SK-N-SH (cell line): Measurements from ENCODE around the gene DYNC2H1. TPM values are rescaled to one million over a fixed set of nuclear protein-coding genes. Genes with fewer than 3 reads are reported as not detected.
A peak's percentile ranks its signal among the peaks of the same experiment; 100 is the strongest.

ENCODE experiments used
- CTCF ChIA-PET: fragments of 300-600, 350-600 bp; formaldehyde crosslinking; extraction: SDS; loops from one replicate; lab custom pipeline; 2021; lab: Yijun Ruan, JAX
- POLR2A ChIA-PET: fragments of 350-600 bp; sonication (Branson Sonifier 250); formaldehyde crosslinking; extraction: SDS; loops from one replicate; lab custom pipeline; 2020; ENCODE audit warnings: antibody characterized with exemption, inconsistent platforms; lab: Yijun Ruan, JAX
- DNase-seq: peaks from one replicate; pipeline ENCODE4 v3.0.0; 2012
- H2AFZ ChIP-seq: fragments of 200-600 bp; sonication (generic); 2 replicates; pipeline ENCODE4 v1.8.1; 2016; ENCODE audit warnings: antibody characterized with exemption, mild to moderate bottlenecking, low read depth
- H3F3A ChIP-seq: fragments of 200-600 bp; sonication (generic); replicated peaks from 2 replicates; pipeline ENCODE3; 2016; ENCODE audit warnings: antibody characterized with exemption, mild to moderate bottlenecking; ENCODE audit not compliant: insufficient read depth
- H3K27ac ChIP-seq, 2 experiments: fragments of 200-500 bp in 1 of 2; fragments of 200-600 bp in 1 of 2; sonication (Bioruptor generic) in 1 of 2; sonication (generic), shearing (Covaris generic) in 1 of 2; 2 replicates each; pipeline versions ENCODE4 v1.5.1 to v1.6.1; 2014 to 2016; ENCODE audit warnings: low read depth in 2 of 2, inconsistent platforms in 1 of 2, low read length in 1 of 2, mild to moderate bottlenecking in 1 of 2, mixed read lengths in 1 of 2
- H3K27me3 ChIP-seq: fragments of 200-600 bp; sonication (generic), shearing (Covaris generic); 2 replicates; pipeline ENCODE4 v1.6.1; 2016; ENCODE audit warnings: mixed run types; ENCODE audit not compliant: insufficient read depth
- H3K36me3 ChIP-seq, 2 experiments: fragments of 200-500 bp in 1 of 2; fragments of 200-600 bp in 1 of 2; sonication (Bioruptor generic) in 1 of 2; sonication (generic) in 1 of 2; replicated peaks in 1 of 2; 2 replicates each; pipeline versions ENCODE3 to v1.5.1; 2014 to 2016; ENCODE audit warnings: low read length in 1 of 2, mild to moderate bottlenecking in 1 of 2; ENCODE audit not compliant: insufficient read depth in 2 of 2, control insufficient read depth in 1 of 2
- H3K4me1 ChIP-seq, 2 experiments: fragments of 200-500 bp in 1 of 2; fragments of 200-600 bp in 1 of 2; sonication (Bioruptor generic) in 1 of 2; sonication (generic), shearing (Covaris generic) in 1 of 2; 2 replicates each; pipeline versions ENCODE4 v1.5.1 to v1.6.1; 2014 to 2016; ENCODE audit warnings: low read depth in 1 of 2, low read length in 1 of 2, mixed run types in 1 of 2; ENCODE audit not compliant: insufficient read depth in 2 of 2, control insufficient read depth in 1 of 2
- H3K4me2 ChIP-seq: fragments of 200-600 bp; sonication (generic), shearing (Covaris generic); 2 replicates; pipeline ENCODE4 v1.6.1; 2017; ENCODE audit warnings: mixed run types
- H3K4me3 ChIP-seq, 2 experiments: fragments of 200-500 bp in 1 of 2; fragments of 200-600 bp in 1 of 2; sonication (Bioruptor generic) in 1 of 2; sonication (generic), shearing (Covaris generic) in 1 of 2; 2 replicates each; pipeline versions ENCODE4 v1.5.1 to v1.8.1; 2014 to 2016; ENCODE audit warnings: low read depth in 2 of 2, inconsistent platforms in 1 of 2, low read length in 1 of 2, mild to moderate bottlenecking in 1 of 2, mixed read lengths in 1 of 2, moderate library complexity in 1 of 2
- H3K79me2 ChIP-seq: fragments of 200-600 bp; sonication (generic); 2 replicates; pipeline ENCODE4 v1.8.1; 2017; ENCODE audit warnings: mild to moderate bottlenecking; ENCODE audit not compliant: insufficient read depth
- H3K9ac ChIP-seq: fragments of 200-600 bp; sonication (generic); 2 replicates; pipeline ENCODE4 v1.6.1; 2017; ENCODE audit warnings: mixed run types
- H3K9me2 ChIP-seq: fragments of 200-600 bp; sonication (generic); 2 replicates; pipeline ENCODE4 v1.6.1; 2017; ENCODE audit warnings: mixed run types
- H3K9me3 ChIP-seq: fragments of 200-600 bp; sonication (generic); 2 replicates; pipeline ENCODE4 v1.6.1; 2017; ENCODE audit warnings: mixed run types, mild to moderate bottlenecking, moderate library complexity
- H4K20me1 ChIP-seq: fragments of 200-600 bp; sonication (generic); 2 replicates; pipeline ENCODE4 v1.6.1; 2017; ENCODE audit warnings: mild to moderate bottlenecking, mixed run types; ENCODE audit not compliant: insufficient read depth
- ELF1 ChIP-seq: IDR thresholded peaks from 2 replicates; pipeline ENCODE4 v1.4.0; 2012
- EP300 ChIP-seq, 2 experiments: IDR thresholded peaks; 2 replicates each; pipeline versions ENCODE4 v1.4.0 to v1.6.1; 2012; ENCODE audit warnings: borderline replicate concordance in 1 of 2, low read depth in 1 of 2, low read length in 1 of 2
- FOSL2 ChIP-seq: IDR thresholded peaks from 2 replicates; pipeline ENCODE4 v1.4.0; 2012; ENCODE audit warnings: low read depth, mild to moderate bottlenecking, moderate library complexity, borderline replicate concordance
- FOXM1 ChIP-seq: IDR thresholded peaks from 2 replicates; pipeline ENCODE4 v1.4.0; 2012; ENCODE audit warnings: low read depth, mild to moderate bottlenecking
- JUND ChIP-seq: IDR thresholded peaks from 2 replicates; pipeline ENCODE4 v1.4.0; 2012
- MXI1 ChIP-seq: IDR thresholded peaks from 2 replicates; pipeline ENCODE4 v1.6.1; 2012; ENCODE audit warnings: mild to moderate bottlenecking, low read depth, low read length, improper control_type of control experiment
- NRF1 ChIP-seq: IDR thresholded peaks from 2 replicates; pipeline ENCODE4 v1.6.1; 2012; ENCODE audit warnings: low read depth, mild to moderate bottlenecking, low read length
- RAD21 ChIP-seq: IDR thresholded peaks from 2 replicates; pipeline ENCODE4 v1.6.1; 2012; ENCODE audit warnings: mild to moderate bottlenecking, low read length
- RFX5 ChIP-seq: IDR thresholded peaks from 2 replicates; pipeline ENCODE4 v1.6.1; 2012; ENCODE audit warnings: mild to moderate bottlenecking, improper control_type of control experiment, low read length
- RXRA ChIP-seq: IDR thresholded peaks from 2 replicates; pipeline ENCODE4 v1.4.0; 2012; ENCODE audit warnings: low read depth, mild to moderate bottlenecking, borderline replicate concordance
- SIN3A ChIP-seq: IDR thresholded peaks from 2 replicates; pipeline ENCODE4 v1.6.1; 2012; ENCODE audit warnings: low read depth, mild to moderate bottlenecking, low read length, moderate library complexity, borderline replicate concordance
- SMC3 ChIP-seq: IDR thresholded peaks from 2 replicates; pipeline ENCODE4 v1.6.1; 2012; ENCODE audit warnings: low read depth, low read length, improper control_type of control experiment
- WGBS: methylation state at CpG from one replicate; pipeline ENCODE4 v1.1.6; 2017; ENCODE audit warnings: low lambda C conversion rate; 5-methylcytosine and 5-hydroxymethylcytosine counted together
- polyA plus RNA-seq, 3 experiments: library from polyadenylated mRNA; depleted of rRNA; stranded (reverse); fragments of >200 nt; gene quantifications; 2 replicates each; pipeline ENCODE4 v1.2.3, GENCODE V29; 2012
- TF ChIP-seq, protein P1 (sequence below): IDR thresholded peaks from 2 replicates; pipeline ENCODE4 v1.4.0; 2012; ENCODE audit warnings: low read depth, borderline replicate concordance
- TF ChIP-seq, protein P2 (sequence below): fragments of 150-350 bp; IDR thresholded peaks from 2 replicates; pipeline ENCODE4 v1.6.1; 2017; ENCODE audit warnings: antibody characterized with exemption, low read length, low read depth, borderline replicate concordance
- TF ChIP-seq, protein P3 (sequence below): IDR thresholded peaks from 2 replicates; pipeline ENCODE4 v1.4.0; 2012; ENCODE audit warnings: low read depth
- TF ChIP-seq, protein P4 (sequence below): fragments of 150-350 bp; IDR thresholded peaks from 2 replicates; pipeline ENCODE4 v1.6.1; 2016; ENCODE audit warnings: mild to moderate bottlenecking, low read depth, low read length

The DYNC2H1 gene
- polyA plus RNA-seq, 1 of the 3 experiments (the other 2 are of a cell fraction): 15.3 TPM

DNA sequence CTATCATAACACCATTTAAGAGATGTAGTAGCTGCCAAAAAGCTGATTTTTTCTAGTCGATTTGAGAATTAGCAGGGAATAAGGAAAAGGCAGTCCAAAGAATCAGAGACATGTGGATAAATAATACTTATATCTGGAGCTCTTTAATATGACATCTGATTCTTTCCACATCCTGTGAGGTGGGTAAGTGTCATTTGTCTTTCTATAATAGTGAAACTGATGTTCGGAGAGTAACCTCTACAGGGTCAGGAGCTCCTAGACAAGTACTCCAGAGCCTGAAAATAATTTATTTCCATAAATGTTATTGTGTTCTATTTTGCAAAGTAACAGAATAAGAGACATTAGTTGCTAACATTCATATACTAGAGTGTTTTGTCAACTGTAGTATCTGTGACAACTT lies 367.6 kb downstream of the DYNC2H1 start:
- Histone ChIP-seq H3K4me1 (peaks cover 9 to 21% of the 10 kb centered on the region in 2 experiments; a peak in 2 of 4 replicates), H3K9me2 (no peaks in the 10 kb centered on the region), H3K27me3 (no peaks in the 10 kb centered on the region), H3K4me3 (no peak overlapping the region), H3K9me3 (no peaks in the 10 kb centered on the region), H3K27ac (peak overlapping the region in 1 of 2 experiments; percentile 67; a peak in 2 of 4 replicates), H3K9ac (no peak overlapping the region), H3K4me2 (no peak overlapping the region), H3F3A (no peaks in the 10 kb centered on the region)
- CTCF ChIA-PET: interaction anchor here (1.0 to 1.6 kb wide), 2 partner anchors 19 to 61 kb away, joined by 3 to 5 read pairs; no protein-coding TSS in a partner anchor
- POLR2A ChIA-PET: no interaction called here
- DNase-seq: no peak
- 55% methylated on average over 2 of the region's 2 CpGs for WGBS
- TF ChIP-seq EP300 (IDR thresholded peaks at IDR 0.05; ENCODE audit: borderline replicate concordance in 1 of 2, low read depth in 1 of 2, low read length in 1 of 2) (no peak), NRF1 (no peak), FOXM1 (no peak), MXI1 (no peak), SIN3A (no peak), ELF1 (no peak), SMC3 (no peak), RFX5 (no peak), FOSL2 (no peak), RXRA (no peak), JUND (no peak)
- TF ChIP-seq, protein P1, sequence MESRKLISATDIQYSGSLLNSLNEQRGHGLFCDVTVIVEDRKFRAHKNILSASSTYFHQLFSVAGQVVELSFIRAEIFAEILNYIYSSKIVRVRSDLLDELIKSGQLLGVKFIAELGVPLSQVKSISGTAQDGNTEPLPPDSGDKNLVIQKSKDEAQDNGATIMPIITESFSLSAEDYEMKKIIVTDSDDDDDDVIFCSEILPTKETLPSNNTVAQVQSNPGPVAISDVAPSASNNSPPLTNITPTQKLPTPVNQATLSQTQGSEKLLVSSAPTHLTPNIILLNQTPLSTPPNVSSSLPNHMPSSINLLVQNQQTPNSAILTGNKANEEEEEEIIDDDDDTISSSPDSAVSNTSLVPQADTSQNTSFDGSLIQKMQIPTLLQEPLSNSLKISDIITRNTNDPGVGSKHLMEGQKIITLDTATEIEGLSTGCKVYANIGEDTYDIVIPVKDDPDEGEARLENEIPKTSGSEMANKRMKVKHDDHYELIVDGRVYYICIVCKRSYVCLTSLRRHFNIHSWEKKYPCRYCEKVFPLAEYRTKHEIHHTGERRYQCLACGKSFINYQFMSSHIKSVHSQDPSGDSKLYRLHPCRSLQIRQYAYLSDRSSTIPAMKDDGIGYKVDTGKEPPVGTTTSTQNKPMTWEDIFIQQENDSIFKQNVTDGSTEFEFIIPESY: no peak
- TF ChIP-seq, protein P2, sequence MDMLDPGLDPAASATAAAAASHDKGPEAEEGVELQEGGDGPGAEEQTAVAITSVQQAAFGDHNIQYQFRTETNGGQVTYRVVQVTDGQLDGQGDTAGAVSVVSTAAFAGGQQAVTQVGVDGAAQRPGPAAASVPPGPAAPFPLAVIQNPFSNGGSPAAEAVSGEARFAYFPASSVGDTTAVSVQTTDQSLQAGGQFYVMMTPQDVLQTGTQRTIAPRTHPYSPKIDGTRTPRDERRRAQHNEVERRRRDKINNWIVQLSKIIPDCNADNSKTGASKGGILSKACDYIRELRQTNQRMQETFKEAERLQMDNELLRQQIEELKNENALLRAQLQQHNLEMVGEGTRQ: no peak
- TF ChIP-seq, protein P3, sequence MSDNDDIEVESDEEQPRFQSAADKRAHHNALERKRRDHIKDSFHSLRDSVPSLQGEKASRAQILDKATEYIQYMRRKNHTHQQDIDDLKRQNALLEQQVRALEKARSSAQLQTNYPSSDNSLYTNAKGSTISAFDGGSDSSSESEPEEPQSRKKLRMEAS: no peak
- TF ChIP-seq, all 33 proteins: peak for 0
- H4K20me1 ChIP-seq: no peaks in the 10 kb centered on the region
- H2AFZ ChIP-seq: no peak overlapping the region
- H3K79me2 ChIP-seq: no peaks in the 10 kb centered on the region
- peaks cover 1 to 2% of the 10 kb centered on the region in 2 experiments for H3K36me3 ChIP-seq

DNA sequence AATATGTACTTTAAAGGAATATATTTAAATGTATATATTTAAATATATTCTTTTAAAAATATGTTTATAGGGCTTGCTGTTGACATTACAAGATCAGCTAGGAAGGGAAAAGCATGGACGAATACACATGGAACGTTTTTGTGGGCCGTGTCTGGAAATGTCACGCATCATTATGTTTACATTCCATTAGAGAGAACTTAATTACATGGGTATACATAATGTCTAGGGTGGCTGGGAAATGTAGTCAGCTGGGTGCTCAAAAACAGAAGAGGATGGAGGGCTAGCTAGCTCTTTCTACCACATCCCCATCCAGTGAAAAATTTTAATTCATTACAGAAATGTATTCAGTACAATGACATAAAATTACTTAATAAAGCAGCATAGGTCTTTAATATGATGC lies 371.2 kb downstream of the DYNC2H1 start:
- Histone ChIP-seq H3K27ac (peak overlapping the region in 1 of 2 experiments; percentile 87; a peak in 2 of 4 replicates), H3K79me2 (no peaks in the 10 kb centered on the region), H3K9me3 (no peaks in the 10 kb centered on the region), H3K36me3 (no peaks in the 10 kb centered on the region), H3K9me2 (no peaks in the 10 kb centered on the region), H3K4me3 (no peak overlapping the region), H3K9ac (no peak overlapping the region), H3K4me2 (no peak overlapping the region), H3F3A (no peaks in the 10 kb centered on the region), H2AFZ (no peak overlapping the region), H4K20me1 (no peaks in the 10 kb centered on the region), H3K27me3 (no peaks in the 10 kb centered on the region), H3K4me1 (peaks cover 9 to 19% of the 10 kb centered on the region in 2 experiments; a peak in 2 of 4 replicates)
- peak; percentile 56 for DNase-seq
- WGBS: 73% methylated on average over 4 of the region's 4 CpGs
- TF ChIP-seq, protein P4, sequence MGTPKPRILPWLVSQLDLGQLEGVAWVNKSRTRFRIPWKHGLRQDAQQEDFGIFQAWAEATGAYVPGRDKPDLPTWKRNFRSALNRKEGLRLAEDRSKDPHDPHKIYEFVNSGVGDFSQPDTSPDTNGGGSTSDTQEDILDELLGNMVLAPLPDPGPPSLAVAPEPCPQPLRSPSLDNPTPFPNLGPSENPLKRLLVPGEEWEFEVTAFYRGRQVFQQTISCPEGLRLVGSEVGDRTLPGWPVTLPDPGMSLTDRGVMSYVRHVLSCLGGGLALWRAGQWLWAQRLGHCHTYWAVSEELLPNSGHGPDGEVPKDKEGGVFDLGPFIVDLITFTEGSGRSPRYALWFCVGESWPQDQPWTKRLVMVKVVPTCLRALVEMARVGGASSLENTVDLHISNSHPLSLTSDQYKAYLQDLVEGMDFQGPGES: no peak
- TF ChIP-seq RAD21 (no peak), MXI1 (peak; percentile 48; the same call in 1 of the 2 replicates), EP300 (IDR thresholded peaks at IDR 0.05; ENCODE audit: borderline replicate concordance in 1 of 2, low read depth in 1 of 2, low read length in 1 of 2) (peak in 1 of 2 experiments; percentile 47; a peak in 1 of 4 replicates)
- ChIA-PET CTCF (interaction anchor here (0.9 to 2.4 kb wide), 4 partner anchors 10 to 57 kb away, joined by 3 to 8 read pairs (median 4); no protein-coding TSS in a partner anchor), POLR2A (no interaction called here)
